DMS153 treated with DMSO at 0.1 percent for 48 hours (cell line): Measurements from ENCODE around the gene STK11IP.

Source experiments
- DNase-seq: peaks from one replicate; lab custom pipeline; 2025; ENCODE audit not compliant: unreplicated experiment; lab: John Stamatoyannopoulos, UW

The STK11IP gene, protein sequence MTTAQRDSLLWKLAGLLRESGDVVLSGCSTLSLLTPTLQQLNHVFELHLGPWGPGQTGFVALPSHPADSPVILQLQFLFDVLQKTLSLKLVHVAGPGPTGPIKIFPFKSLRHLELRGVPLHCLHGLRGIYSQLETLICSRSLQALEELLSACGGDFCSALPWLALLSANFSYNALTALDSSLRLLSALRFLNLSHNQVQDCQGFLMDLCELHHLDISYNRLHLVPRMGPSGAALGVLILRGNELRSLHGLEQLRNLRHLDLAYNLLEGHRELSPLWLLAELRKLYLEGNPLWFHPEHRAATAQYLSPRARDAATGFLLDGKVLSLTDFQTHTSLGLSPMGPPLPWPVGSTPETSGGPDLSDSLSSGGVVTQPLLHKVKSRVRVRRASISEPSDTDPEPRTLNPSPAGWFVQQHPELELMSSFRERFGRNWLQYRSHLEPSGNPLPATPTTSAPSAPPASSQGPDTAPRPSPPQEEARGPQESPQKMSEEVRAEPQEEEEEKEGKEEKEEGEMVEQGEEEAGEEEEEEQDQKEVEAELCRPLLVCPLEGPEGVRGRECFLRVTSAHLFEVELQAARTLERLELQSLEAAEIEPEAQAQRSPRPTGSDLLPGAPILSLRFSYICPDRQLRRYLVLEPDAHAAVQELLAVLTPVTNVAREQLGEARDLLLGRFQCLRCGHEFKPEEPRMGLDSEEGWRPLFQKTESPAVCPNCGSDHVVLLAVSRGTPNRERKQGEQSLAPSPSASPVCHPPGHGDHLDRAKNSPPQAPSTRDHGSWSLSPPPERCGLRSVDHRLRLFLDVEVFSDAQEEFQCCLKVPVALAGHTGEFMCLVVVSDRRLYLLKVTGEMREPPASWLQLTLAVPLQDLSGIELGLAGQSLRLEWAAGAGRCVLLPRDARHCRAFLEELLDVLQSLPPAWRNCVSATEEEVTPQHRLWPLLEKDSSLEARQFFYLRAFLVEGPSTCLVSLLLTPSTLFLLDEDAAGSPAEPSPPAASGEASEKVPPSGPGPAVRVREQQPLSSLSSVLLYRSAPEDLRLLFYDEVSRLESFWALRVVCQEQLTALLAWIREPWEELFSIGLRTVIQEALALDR

DNA sequence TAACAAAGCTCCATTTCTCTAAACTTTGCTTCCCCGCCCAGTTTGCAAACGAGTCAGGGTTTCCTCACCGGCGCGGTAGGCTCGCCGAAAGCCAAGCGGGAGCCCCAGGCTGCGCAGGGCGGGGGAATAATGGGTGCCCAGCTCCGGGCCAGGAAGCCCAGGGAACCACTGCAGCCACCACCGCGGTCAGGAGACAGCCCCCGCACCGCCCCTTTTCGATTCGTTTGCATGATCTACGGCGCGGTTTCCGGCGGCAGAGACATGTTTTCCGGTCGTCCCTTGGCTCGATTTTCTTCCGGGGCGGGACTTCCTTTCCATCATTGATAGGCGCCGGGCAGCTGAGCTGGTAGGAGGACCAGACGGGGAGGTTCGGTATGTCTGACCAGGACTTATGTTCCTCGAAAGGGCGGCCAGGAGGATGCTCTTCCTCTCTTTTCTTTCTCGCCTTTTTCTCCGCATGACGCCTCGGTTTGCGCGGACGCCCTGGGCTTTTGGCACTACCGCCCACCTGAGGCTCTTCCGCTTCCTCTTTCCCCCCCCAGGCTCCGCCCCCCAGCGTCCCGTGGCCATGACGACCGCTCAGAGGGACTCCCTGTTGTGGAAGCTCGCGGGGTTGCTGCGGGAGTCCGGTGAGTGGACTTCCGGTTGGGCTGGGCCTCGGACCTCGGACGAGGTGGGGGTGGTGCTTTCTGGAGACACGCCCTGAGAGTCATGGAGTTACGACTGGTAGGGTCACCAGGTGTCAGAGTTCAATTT is at the start of gene STK11IP:
STK11IP (plus strand) TSS at position 306 of the 756 bp plus-strand sequence; CDS start at position 569, 263 bp downstream.
- peak; percentile 90 for DNase-seq

DNA sequence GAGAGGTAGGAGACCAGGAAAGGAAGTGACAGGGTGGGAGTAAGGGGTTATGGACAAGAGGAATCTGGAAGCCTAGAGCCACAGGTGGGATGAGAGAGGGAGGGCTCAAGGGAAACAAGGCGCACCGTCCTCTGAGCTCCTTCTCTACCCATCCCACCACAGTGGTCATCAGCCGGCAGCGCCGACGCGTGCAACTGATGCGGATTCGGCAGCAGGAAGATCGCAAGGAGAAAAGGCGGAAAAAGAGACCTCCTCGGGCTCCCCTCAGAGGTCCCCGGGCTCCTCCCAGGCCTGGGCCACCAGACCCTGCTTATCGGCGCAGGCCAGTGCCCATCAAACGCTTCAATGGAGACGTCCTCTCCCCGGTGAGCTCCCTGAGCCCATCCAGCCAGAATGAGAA is 48.7 kb upstream of the STK11IP start:
- no peak for DNase-seq

- DNase-seq = no peak
These were observed 48.0 kb upstream of the STK11IP start for GRCh38 chr2:219549619-219550018.

DNA sequence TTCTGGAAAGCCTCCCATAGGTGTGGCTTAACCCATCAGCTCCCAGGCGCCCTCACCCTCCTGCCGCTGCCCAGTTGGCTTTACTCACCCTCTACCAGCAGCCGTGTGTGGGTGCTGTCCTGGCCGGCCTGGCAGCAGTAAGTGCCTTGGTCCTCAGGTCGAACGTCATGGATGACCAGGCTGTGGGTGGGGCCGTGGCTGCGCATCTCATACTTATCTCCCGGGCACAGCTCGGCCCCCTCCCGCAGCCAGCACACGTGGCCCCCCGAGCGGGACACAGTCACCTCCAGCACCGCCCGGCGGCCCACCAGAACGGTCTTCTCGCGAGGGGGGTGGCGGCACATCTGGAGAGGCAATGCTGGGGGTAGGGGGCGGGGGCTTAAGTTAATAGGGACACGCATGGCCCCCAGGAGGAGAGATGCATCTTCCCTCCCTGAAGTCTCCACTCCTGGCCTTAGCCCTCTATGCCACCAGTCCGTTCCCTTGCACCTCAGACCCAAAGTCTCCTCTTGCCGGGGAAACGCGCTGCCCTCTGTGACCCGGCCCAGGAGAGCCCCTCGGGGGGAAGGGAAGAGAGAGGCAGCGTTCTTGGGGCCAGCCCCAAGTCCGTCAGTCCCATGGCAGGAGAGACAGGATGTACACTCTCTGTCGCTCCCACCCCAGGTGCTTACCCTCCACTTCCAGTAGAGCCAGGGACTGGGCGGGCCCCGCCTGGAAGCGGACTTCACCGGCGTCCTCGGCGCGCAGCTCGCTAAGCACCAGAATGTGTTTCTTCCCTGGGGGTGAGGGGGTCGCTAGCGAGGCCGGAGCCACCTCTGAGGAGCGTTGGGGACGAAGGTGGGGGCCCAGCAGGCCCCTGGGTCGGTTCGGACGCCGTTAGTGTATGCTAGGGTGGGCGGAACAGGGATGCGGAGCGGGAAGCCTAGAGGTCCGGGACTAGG is 45.9 kb upstream of the STK11IP start:
- DNase-seq = peak; percentile 69

DNA sequence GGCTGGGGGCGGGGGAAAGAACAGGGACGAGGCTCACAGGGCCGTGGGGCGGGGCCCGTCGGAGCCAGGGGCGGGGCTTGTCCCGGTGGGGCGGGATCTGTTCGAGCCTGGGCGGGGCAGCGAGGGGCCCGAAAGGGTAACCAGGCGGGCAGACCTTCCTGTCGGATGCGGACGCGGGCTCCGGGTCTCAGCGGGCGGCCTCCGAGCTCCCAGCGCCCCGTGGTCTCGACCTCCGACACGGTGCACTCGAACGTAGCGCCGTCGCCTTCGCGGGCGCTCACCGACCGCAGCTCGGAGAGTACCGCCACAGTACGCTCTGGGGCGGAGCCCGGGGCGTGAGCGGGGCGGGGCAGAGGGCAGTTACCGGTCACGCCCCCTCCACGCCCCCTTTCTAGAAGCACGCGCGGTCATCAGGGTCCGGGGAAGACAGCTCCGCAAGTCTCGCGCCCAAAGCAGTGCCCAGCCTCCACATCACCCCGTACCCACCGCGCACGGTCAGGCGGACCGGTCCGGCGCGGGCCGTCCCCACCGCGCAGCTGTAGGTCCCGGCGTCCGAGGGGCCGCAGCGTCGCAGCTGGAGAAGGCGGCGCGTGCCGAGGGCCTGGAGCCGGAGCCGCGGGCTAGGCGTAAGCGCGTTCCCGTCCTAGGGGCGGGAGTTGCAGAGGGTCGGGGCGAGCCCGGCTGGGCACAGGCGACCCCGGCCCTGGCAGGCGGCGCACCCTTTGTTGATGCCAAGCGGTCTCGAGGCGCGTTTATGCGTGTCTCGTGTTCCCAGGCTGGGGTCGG is 45.1 kb upstream of the STK11IP start:
- peak; percentile 89 for DNase-seq

GRCh38 chr2:219553168-219553417 is 44.6 kb upstream of the STK11IP start:
- DNase-seq = no peak

DNA sequence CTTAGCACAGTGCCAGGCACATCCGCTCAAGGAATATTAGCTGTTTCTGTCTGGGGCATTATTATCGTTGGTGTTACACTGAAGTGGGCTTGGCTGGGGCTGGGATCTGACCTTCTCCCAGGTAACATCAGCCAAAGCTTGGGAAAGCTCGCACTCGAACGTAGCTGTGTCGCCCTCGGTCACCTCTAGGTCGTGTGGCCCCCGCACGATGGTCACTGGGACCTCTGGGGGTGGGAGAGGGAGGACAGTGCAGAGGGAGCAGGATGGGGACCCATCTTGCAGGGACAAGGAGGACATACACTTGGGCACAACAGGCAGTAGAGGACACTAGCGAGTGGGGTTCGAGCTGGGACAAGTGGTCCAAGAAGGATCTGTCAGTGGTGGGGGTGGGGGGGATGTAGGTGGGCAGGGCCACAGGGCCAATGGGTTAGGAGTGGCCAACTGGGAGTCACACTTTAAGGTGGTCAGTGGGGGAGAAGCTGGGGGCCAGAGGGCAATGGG is 44.1 kb upstream of the STK11IP start:
- no peak for DNase-seq

GRCh38 chr2:219554350-219554749 is 43.3 kb upstream of the STK11IP start:
- no peak for DNase-seq

DNA sequence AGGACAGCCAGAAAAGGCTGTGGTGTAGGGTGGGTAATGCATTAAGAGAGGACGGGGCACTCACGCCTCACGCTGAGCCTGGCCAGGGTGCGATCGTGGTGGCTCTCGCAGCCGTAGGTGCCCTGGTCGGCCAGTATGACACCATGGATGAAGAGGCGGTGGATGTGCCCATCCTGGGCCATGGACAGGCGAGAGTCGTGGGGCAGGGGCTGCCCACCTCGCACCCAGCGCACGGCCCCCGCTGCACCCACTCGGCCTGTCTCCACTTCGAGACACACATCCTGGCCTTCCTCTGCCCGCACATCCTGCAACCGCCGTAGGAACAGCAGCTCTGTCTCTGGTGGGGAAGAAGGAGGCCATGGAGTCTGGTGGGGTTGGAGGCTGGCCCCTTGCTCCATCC is 41.7 kb upstream of the STK11IP start:
- no peak for DNase-seq

DNA sequence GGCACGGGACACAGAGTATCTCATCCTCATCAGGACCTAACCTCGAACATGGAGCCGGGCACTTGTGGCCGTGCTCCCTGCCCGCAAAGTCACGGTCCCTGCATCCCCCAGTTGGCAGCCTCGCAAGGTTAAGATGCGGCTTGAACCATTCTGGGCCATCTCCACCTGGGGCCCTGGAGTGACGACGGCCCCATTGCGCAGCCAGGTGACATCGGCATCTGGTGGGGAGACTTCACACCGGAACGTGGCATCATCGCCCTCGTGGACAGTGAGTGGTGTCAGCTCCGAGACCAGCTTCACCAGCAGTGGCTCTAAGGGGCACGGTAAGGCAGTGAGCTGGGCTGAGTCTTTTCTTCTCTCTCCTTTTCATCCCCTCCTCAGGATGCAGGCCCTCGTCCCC is 41.2 kb upstream of the STK11IP start:
- no peak for DNase-seq

DNA sequence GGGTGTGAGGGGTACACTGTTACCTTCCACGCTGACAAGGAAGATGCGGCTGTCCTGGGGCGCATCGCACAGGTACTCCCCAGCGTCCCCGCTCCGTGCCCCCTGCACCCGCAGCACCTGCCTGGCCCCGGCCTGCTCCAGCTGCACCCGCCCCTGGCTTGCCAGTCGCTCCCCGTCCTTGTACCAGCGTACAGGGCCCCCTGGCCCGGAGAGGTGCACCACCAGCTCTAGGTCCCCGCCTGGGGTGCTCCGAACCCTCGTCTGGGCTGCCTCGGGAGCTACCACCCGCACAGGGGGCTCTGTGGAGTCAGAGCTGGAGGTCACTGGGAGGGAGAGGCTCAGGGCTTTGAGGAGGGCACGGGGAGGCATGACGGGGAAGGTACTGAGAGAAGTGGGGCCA is 40.3 kb upstream of the STK11IP start:
- no peak for DNase-seq

DNA sequence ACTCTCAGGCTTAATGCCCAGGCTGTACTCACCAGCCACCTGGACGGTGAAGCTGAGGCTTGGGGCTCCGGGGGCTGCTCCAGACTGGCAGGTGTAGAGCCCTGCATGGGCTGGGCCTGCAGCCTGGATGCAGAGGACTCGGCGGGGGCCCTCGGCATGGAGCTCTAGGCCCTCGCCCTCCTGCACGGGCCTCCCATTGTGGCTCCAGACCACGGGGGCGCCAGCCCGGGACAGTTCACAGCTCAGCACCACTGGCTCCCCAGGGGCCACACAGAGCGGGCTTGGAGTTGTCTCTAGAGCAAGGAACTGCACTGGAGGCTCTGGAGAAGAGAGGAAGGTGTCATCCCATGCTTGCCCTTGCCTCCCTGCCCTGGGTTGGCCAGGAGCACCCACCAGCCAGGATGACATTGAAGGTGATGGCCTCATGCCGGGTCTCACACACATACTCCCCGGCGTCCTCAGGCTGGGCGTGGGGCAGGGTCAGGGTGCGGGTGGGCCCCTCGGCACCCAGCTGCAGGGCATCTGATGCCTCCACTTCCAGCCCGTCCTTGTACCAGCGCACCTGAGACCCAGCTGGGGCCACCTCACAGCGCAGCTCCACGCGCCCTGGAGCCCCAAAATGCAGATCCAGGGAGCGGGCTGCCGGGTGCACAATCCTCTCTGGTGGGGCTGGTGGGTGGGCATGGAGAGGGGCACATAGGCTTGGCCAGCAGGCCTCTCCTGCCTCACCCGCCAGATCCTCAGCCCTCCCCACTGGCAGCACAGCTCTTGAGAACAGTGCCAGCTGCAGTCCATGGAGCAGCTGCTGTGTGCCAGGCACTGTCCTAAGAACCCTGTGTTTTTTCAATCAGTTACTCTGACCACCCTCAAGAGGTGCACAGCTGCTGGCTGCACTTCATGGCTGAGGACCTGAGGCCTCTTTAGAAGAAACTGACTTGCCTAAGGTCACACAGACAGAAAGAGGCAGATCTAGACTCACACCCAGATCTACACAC is 39.6 kb upstream of the STK11IP start:
- DNase-seq = no peak

GRCh38 chr2:219559156-219559915 is 38.3 kb upstream of the STK11IP start:
- DNase-seq = no peak

DNA sequence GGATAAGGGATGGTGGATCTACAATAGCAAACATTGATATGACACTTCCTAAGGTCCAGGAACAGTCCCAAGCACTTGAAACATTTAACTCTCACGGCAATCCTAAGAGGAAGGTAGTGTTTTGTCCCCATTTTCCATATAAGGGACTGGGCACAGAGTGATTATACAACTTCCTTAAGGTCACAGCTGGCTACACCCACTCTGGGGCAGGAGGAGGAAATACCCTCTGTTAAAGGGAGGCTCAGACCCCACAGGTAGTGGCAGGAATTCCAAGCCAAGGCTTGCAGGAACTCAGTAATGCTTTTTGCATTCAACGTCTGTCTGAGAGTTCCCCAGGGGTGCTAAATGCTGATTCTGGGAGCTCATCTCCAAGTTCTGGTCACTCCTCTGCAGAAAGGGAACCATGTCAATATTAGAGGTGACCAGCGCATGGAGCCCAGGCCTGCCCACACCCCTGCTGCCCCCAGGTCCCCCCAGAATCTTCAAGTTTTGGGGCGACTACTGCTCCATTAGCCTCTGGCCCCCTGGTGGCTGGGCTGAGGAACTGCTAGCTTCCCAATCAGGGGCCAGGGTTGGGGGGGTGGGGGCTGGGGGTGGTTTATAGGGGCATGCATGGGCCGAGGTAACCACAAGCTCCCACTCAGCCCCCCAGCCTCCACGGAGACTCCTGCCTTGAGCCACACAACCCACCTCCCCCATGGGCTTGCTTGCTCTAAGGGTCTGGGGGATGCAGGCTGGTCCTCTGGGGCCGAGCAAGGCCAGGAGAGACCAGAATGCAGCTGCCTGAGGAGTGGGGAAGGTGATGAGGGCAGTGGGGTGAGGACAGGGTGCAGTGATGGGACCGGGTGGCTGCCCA is 37.4 kb upstream of the STK11IP start:
- no peak for DNase-seq

DNA sequence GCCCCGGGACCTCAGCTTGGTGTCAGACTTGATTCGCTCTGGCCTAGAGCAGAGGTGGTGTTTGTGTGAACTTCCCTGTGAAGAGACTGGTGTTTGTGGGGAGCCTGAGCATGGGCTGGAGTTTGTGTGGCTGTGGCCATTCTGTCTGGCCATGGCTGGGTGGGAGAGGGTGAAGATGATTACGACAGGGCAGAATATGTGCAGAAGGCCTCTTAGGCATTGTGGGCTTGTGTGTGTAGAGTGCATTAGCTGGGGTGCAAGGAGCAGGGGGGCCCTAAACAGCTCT is 36.8 kb upstream of the STK11IP start:
- DNase-seq = no peak

GRCh38 chr2:219561179-219562048 is 36.2 kb upstream of the STK11IP start:
- no peak for DNase-seq
